GM12878 (cell line): ENCODE measurements around the gene GATAD2B.

Source experiments
- CBX5 ChIP-seq: sonication (generic); IDR thresholded peaks from 2 replicates; pipeline ENCODE4 v1.6.1; 2016; ENCODE audit warnings: low read depth, moderate library complexity, mild to moderate bottlenecking, inconsistent platforms
- EZH2 ChIP-seq: IDR thresholded peaks from 2 replicates; pipeline ENCODE4 v1.6.1; 2012; ENCODE audit warnings: low read depth, mild to moderate bottlenecking, control low read depth, inconsistent platforms, low read length, borderline replicate concordance; ENCODE audit not compliant: control insufficient read depth
- NR2C2 ChIP-seq: IDR thresholded peaks from 2 replicates; pipeline ENCODE4 v1.6.1; 2011; ENCODE audit warnings: borderline replicate concordance, low read depth; ENCODE audit not compliant: control insufficient read depth, insufficient read length
- POLR2A ChIP-seq: IDR thresholded peaks from 2 replicates; pipeline ENCODE4 v1.6.1; 2011; ENCODE audit warnings: low read depth, mild to moderate bottlenecking, low read length
- TAF1 ChIP-seq: IDR thresholded peaks from 2 replicates; pipeline ENCODE4 v1.6.1; 2011; ENCODE audit warnings: mild to moderate bottlenecking, low read depth, low read length, borderline replicate concordance
- ZBTB4 ChIP-seq: fragments of 450-650 bp; formaldehyde crosslinking; IDR thresholded peaks from 2 replicates; pipeline ENCODE4 v1.4.0; 2022; ENCODE audit warnings: mild to moderate bottlenecking, moderate library complexity
- TF ChIP-seq, protein P1 (sequence below), 3 experiments: IDR thresholded peaks in 2 of 3; conservative IDR thresholded peaks in 1 of 3; 2 replicates each; pipeline ENCODE4 v1.5.1; 2011; ENCODE audit warnings: low read depth in 3 of 3, low read length in 3 of 3, mild to moderate bottlenecking in 3 of 3, control low read depth in 2 of 3, moderate library complexity in 2 of 3, inconsistent platforms in 1 of 3, mixed read lengths in 1 of 3; ENCODE audit not compliant: control insufficient read depth in 2 of 3, insufficient read depth in 1 of 3; ENCODE audit errors: extremely low read depth in 1 of 3
- TF ChIP-seq, protein P2 (sequence below): IDR thresholded peaks from 2 replicates; pipeline ENCODE4 v1.6.1; 2012; ENCODE audit warnings: low read depth, low read length, improper control_type of control experiment

DNA sequence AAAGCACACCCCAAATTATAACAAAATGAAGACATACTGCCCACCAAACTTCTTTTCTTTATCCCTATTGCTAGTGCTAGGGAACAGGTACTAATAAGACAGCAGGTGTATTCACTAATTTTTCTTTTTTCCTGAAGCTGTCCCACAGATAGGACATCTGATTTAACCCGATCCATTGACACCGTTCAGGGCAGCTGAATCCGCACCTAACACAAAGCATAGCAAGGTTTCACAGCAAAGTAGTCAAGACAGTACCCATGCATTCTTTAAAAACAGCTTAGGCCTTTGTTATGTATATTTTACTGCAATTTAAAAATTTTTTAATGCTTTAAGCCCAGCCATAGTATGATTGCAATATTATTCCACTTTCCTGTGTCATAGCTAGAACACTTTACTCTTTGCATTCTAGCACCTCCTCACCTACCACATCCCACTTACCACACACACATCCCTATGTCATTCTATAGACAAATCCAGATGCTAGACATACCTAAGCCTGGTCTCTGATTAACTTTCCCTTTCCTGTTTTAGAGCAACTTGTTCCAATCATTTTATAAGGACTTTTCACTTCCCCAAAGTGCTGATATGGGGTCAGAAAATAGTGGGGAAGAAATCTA lies 40.4 kb downstream of the GATAD2B start:
- TF ChIP-seq CBX5 = no peak
- no peak for TF ChIP-seq POLR2A
- TF ChIP-seq EZH2 = no peak
- TF ChIP-seq, protein P1, sequence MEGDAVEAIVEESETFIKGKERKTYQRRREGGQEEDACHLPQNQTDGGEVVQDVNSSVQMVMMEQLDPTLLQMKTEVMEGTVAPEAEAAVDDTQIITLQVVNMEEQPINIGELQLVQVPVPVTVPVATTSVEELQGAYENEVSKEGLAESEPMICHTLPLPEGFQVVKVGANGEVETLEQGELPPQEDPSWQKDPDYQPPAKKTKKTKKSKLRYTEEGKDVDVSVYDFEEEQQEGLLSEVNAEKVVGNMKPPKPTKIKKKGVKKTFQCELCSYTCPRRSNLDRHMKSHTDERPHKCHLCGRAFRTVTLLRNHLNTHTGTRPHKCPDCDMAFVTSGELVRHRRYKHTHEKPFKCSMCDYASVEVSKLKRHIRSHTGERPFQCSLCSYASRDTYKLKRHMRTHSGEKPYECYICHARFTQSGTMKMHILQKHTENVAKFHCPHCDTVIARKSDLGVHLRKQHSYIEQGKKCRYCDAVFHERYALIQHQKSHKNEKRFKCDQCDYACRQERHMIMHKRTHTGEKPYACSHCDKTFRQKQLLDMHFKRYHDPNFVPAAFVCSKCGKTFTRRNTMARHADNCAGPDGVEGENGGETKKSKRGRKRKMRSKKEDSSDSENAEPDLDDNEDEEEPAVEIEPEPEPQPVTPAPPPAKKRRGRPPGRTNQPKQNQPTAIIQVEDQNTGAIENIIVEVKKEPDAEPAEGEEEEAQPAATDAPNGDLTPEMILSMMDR (IDR thresholded peaks at IDR 0.05 in 2 of 3, conservative IDR thresholded peaks at IDR 0.05 in 1 of 3; ENCODE audit: control insufficient read depth in 2 of 3, extremely low read depth in 1 of 3, insufficient read depth in 1 of 3, low read depth in 3 of 3, low read length in 3 of 3) = no peak
- TF ChIP-seq ZBTB4 (CRISPR knock-in tag) = no peak
- TF ChIP-seq, protein P2, sequence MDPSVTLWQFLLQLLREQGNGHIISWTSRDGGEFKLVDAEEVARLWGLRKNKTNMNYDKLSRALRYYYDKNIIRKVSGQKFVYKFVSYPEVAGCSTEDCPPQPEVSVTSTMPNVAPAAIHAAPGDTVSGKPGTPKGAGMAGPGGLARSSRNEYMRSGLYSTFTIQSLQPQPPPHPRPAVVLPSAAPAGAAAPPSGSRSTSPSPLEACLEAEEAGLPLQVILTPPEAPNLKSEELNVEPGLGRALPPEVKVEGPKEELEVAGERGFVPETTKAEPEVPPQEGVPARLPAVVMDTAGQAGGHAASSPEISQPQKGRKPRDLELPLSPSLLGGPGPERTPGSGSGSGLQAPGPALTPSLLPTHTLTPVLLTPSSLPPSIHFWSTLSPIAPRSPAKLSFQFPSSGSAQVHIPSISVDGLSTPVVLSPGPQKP = no peak
- no peak for TF ChIP-seq NR2C2
- no peak for TF ChIP-seq TAF1
